CD1c-positive myeloid dendritic cell (primary cell): Measurements from ENCODE around the gene KSR2.
A peak's percentile ranks its signal among the peaks of the same experiment; 100 is the strongest.
"Not testable (repeated sequence)": the region's sequence is repeated elsewhere in the genome, so short reads cannot be mapped to it uniquely, and the experiment has no call there.

Experiments
- DNase-seq: peaks from one replicate; pipeline ENCODE4 v3.0.0-alpha.2; 2016; ENCODE audit errors: extremely low spot score

KSR2 gene

GRCh38 chr12:117640511-117640910 lies 328.3 kb downstream of the KSR2 start:
- DNase-seq, result no peak

GRCh38 chr12:117629454-117629853 lies 339.3 kb downstream of the KSR2 start:
- no peak for DNase-seq

- not testable (repeated sequence) for DNase-seq
These were observed 340.1 kb downstream of the KSR2 start for GRCh38 chr12:117628711-117629110.

- DNase-seq, result no peak
These were observed 346.0 kb downstream of the KSR2 start for GRCh38 chr12:117622741-117623140.

- DNase-seq, result no peak
These were observed 346.7 kb downstream of the KSR2 start for GRCh38 chr12:117622087-117622486.

GRCh38 chr12:117607778-117608177 lies 361.0 kb downstream of the KSR2 start:
- DNase-seq, result no peak

- DNase-seq, result no peak
These were observed 361.8 kb downstream of the KSR2 start for GRCh38 chr12:117606945-117607344.

- no peak for DNase-seq
These were observed 362.8 kb downstream of the KSR2 start for GRCh38 chr12:117606024-117606423.

GRCh38 chr12:117603316-117604113 lies 365.3 kb downstream of the KSR2 start:
- no peak for DNase-seq

- DNase-seq, result no peak
These were observed 368.9 kb downstream of the KSR2 start for GRCh38 chr12:117599849-117600248.

- no peak for DNase-seq
These were observed 371.8 kb downstream of the KSR2 start for GRCh38 chr12:117596968-117597367.

- no peak for DNase-seq
These were observed 373.0 kb downstream of the KSR2 start for GRCh38 chr12:117595751-117596150.

- no peak for DNase-seq
These were observed 374.3 kb downstream of the KSR2 start for GRCh38 chr12:117594481-117594880.

- DNase-seq, result no peak
These were observed 374.9 kb downstream of the KSR2 start for GRCh38 chr12:117593815-117594400.

- no peak for DNase-seq
These were observed 376.0 kb downstream of the KSR2 start for GRCh38 chr12:117592588-117593305.

GRCh38 chr12:117590999-117591398 lies 377.8 kb downstream of the KSR2 start:
- no peak for DNase-seq

- DNase-seq, result no peak
These were observed 378.4 kb downstream of the KSR2 start for GRCh38 chr12:117590386-117590785.

GRCh38 chr12:117589021-117589420 lies 379.8 kb downstream of the KSR2 start:
- DNase-seq, result no peak

GRCh38 chr12:117587631-117588287 lies 381.0 kb downstream of the KSR2 start:
- peak; percentile 49 for DNase-seq

GRCh38 chr12:117583677-117584225 lies 385.0 kb downstream of the KSR2 start:
- DNase-seq, result no peak

GRCh38 chr12:117583092-117583491 lies 385.7 kb downstream of the KSR2 start:
- no peak for DNase-seq
